Measurements from ENCODE around the gene PTPRO. TPM values are rescaled to one million over a fixed set of nuclear protein-coding genes. Genes with fewer than 3 reads are reported as not detected.

The PTPRO gene
- total RNA-seq = 204 TPM

- no peak for FAIRE-seq
- peak in 1 of 2 donors; percentile 13 for DNase-seq (ENCODE audit: low spot score in 2 of 2)
These were observed at the start of gene PTPRO for GRCh38 chr12:15322164-15323061. Gene PTPRO, plus strand, starts transcription at chr12:15322508.

- FAIRE-seq = no peak
- DNase-seq (ENCODE audit: low spot score in 2 of 2) = no peak
These were observed 48.4 kb upstream of the PTPRO start for GRCh38 chr12:15273896-15274295.

- FAIRE-seq (no peak), DNase-seq (ENCODE audit: low spot score in 2 of 2) (no peak)
These were observed 47.7 kb upstream of the PTPRO start for GRCh38 chr12:15274561-15274967.

GRCh38 chr12:15276088-15276698 is 46.1 kb upstream of the PTPRO start:
- FAIRE-seq (peak; percentile 54), DNase-seq (ENCODE audit: low spot score in 2 of 2) (peak; percentile 8 to 44)

- DNase-seq (ENCODE audit: low spot score in 2 of 2) = no peak
- no peak for FAIRE-seq
These were observed 43.3 kb upstream of the PTPRO start for GRCh38 chr12:15278816-15279658.

- no peak for DNase-seq (ENCODE audit: low spot score in 2 of 2)
- FAIRE-seq = no peak
These were observed 41.4 kb upstream of the PTPRO start for GRCh38 chr12:15280930-15281329.

- FAIRE-seq (no peak), DNase-seq (ENCODE audit: low spot score in 2 of 2) (no peak)
These were observed 33.1 kb upstream of the PTPRO start for GRCh38 chr12:15289192-15289591.

GRCh38 chr12:15293731-15294130 is 28.6 kb upstream of the PTPRO start:
- DNase-seq (ENCODE audit: low spot score in 2 of 2) = no peak
- FAIRE-seq = no peak

GRCh38 chr12:15299947-15300346 is 22.4 kb upstream of the PTPRO start:
- no peak for FAIRE-seq

GRCh38 chr12:15304296-15304695 is 18.0 kb upstream of the PTPRO start:
- FAIRE-seq (no peak), DNase-seq (ENCODE audit: low spot score in 2 of 2) (no peak)

More at GRCh38 chr12:15299947-15300346, 22.4 kb upstream of the PTPRO start:
- DNase-seq (ENCODE audit: low spot score in 2 of 2) = no peak

GRCh38 chr12:15306605-15307004 is 15.7 kb upstream of the PTPRO start:
- no peak for FAIRE-seq

GRCh38 chr12:15307079-15307478 is 15.2 kb upstream of the PTPRO start:
- FAIRE-seq (no peak), DNase-seq (ENCODE audit: low spot score in 2 of 2) (no peak)

More at GRCh38 chr12:15306605-15307004, 15.7 kb upstream of the PTPRO start:
- no peak for DNase-seq (ENCODE audit: low spot score in 2 of 2)

- no peak for FAIRE-seq
- DNase-seq (ENCODE audit: low spot score in 2 of 2) = no peak
These were observed 3.5 kb upstream of the PTPRO start for GRCh38 chr12:15318841-15319240.

- no peak for FAIRE-seq
- DNase-seq (ENCODE audit: low spot score in 2 of 2) = no peak
These were observed 1.4 kb upstream of the PTPRO start for GRCh38 chr12:15320881-15321280.

GRCh38 chr12:15323480-15323879 is 1.2 kb downstream of the PTPRO start:
- no peak for FAIRE-seq
- no peak for DNase-seq (ENCODE audit: low spot score in 2 of 2)

GRCh38 chr12:15329891-15330290 is 7.6 kb downstream of the PTPRO start:
- FAIRE-seq = no peak
- DNase-seq (ENCODE audit: low spot score in 2 of 2) = no peak

- DNase-seq (ENCODE audit: low spot score in 2 of 2) (no peak), FAIRE-seq (no peak)
These were observed 11.9 kb downstream of the PTPRO start for GRCh38 chr12:15334225-15334624.

GRCh38 chr12:15335959-15336358 is 13.7 kb downstream of the PTPRO start:
- no peak for DNase-seq (ENCODE audit: low spot score in 2 of 2)
- FAIRE-seq = no peak

GRCh38 chr12:15336768-15337553 is 14.7 kb downstream of the PTPRO start:
- FAIRE-seq (no peak), DNase-seq (ENCODE audit: low spot score in 2 of 2) (no peak)

- no peak for FAIRE-seq
These were observed 19.1 kb downstream of the PTPRO start for GRCh38 chr12:15341371-15341770.

More at GRCh38 chr12:15341371-15341770, 19.1 kb downstream of the PTPRO start:
- DNase-seq (ENCODE audit: low spot score in 2 of 2) = no peak
